ENCODE results near the gene GRM7.

GRM7 gene

GRCh38 chr3:7293286-7293685 lies 432.4 kb downstream of the GRM7 start:
- no peak for DNase-seq

DNA sequence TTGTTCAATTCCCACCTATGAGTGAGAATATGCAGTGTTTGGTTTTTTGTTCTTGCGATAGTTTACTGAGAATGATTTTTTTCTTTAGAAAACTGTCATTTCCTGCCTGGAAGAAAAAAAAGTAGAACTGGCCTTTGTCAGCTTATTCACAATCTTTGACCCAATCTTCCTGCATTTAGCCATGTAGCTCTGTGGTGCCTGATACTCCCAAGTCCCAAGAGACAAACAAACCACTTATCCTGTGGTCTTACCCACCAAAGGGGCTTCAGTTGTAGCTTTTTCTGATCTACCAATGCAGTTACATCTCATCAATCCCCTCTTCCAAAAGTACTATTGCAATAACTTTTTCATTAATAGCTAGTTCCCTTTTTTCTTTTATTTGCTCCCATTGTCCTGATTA lies 444.6 kb downstream of the GRM7 start:
- no peak for DNase-seq

- DNase-seq = no peak
Observed at GRCh38 chr3:7306901-7307300, 446.0 kb downstream of the GRM7 start.

GRCh38 chr3:7307410-7307809 lies 446.5 kb downstream of the GRM7 start:
- DNase-seq = no peak

DNA sequence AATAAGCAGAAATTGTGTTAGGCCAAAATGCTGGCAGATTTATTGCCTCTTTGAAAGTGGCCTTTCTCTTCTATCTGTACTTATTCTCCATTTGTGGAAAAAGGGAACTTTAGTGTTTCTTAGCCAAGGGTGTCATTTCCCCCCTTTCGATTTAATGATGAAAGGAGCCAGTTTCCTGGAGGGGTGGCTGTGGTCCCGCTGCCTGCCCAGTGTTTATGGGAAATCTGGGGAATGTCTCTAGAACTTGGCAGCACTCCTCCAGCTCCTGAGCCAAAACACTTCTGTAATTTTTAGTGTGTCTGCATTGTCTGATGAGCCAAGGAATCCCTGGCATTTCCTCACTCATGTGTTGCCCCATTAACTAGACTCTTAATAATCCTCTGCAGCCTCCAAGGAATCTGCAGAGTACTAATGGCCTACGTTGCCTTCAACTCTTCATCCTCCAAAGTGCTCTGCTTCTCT lies 448.8 kb downstream of the GRM7 start:
- peak in 34 of 56 donors; percentile 1 to 50 (median 15) for DNase-seq

- no peak for DNase-seq
Observed at GRCh38 chr3:7315037-7315436, 454.1 kb downstream of the GRM7 start.

GRCh38 chr3:7322957-7323669 lies 462.2 kb downstream of the GRM7 start:
- DNase-seq = no peak

- DNase-seq = no peak
Observed at GRCh38 chr3:7328339-7328738, 467.4 kb downstream of the GRM7 start.

DNA sequence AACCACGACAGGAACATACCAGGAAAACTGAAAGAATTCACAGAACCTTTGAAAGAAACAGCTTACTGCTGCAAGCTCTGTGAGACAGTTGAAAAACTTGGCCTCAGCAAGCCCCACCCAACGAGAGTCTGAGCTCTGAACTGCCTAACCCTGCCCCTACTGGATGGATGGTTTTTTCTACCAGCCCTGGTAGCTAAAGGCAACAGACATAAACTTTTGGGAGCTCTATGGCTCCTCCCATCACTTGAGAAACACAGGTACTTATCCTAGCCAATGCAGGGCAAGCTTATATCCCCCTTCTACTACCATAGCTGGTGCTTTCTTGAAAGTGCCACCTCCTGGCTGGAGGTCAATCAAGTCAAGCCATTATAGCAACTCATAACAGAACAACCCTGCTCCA lies 471.8 kb downstream of the GRM7 start:
- DNase-seq = no peak

GRCh38 chr3:7333125-7333524 lies 472.2 kb downstream of the GRM7 start:
- no peak for DNase-seq

- DNase-seq = no peak
Observed at GRCh38 chr3:7340795-7341194, 479.9 kb downstream of the GRM7 start.

GRCh38 chr3:7346364-7346763 lies 485.4 kb downstream of the GRM7 start:
- DNase-seq = no peak

DNA sequence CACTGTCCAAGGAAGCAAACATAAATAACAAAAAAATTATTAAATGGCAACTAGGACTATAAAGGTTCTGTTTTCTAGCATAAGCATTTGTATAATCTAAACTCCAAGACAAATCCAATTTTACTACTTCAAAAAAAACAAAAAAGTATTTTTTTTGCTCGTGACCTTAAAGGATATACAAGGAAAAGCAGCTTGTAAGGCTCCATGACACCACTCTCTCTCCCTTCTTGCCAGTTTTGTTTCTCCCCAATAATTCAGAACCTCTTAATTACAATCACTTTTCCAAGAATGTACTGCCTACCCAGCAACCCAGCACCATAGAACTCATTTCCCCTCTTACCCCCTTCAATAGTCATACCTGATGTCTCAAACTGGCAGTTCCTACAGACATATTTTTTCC lies 496.2 kb downstream of the GRM7 start:
- DNase-seq = no peak

DNA sequence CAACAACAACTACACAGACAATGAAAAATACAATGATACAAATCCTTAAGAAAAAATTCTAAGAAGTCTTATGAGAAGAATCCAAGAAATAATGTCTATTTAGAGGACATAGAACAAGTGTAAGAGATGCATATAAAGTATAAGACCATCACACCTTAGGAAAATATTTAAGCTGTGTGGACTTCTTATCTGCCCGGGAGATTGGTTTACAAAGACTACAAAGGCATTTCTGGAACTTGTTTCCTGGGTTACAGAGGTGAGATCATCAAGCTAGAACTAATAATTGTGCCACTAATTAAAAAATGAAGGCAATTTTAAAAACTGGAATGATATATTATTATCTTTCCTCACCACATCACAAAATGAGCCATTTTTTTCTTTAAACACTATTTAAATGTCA lies 507.1 kb downstream of the GRM7 start:
- no peak for DNase-seq

DNA sequence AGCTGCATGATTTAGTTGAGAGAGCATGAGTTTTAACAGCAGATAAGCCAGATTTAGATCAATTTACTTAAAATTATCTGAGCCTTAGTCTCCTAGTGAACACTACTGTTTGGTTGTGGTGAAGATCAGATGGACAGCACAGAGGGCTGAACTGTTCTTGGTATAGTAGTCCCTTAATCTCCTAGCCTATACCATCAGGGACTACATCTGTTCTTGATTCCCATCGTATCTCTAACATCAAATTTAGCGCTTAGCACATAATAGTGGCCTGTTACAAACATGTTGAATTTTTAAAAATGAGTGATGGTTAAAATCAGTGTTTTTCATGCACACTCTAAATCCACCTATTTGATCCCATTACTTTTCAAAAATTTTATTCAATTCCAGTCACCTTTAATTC lies 507.7 kb downstream of the GRM7 start:
- no peak for DNase-seq

GRCh38 chr3:7371693-7372572 lies 511.0 kb downstream of the GRM7 start:
- no peak for DNase-seq

DNA sequence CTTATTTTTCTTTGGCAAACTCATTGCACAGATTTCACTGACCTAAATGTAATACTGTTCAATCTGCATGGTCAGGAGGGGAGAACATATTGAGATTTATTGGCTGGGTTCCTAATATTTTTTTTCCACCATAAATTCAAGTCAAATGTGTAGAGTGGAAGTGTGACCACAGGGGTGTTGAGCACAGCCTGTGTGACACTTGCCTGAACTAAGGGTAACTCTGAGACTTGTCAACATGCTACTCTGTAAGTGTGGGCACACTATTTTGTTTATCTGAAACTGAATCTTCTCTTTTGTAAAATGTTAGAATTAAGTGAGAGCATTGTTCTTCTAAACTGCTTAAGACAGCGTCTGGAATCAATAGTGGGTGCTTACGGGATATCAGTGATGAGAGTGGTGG lies 516.2 kb downstream of the GRM7 start:
- DNase-seq = no peak

GRCh38 chr3:7381741-7382140 lies 520.8 kb downstream of the GRM7 start:
- DNase-seq = no peak

DNA sequence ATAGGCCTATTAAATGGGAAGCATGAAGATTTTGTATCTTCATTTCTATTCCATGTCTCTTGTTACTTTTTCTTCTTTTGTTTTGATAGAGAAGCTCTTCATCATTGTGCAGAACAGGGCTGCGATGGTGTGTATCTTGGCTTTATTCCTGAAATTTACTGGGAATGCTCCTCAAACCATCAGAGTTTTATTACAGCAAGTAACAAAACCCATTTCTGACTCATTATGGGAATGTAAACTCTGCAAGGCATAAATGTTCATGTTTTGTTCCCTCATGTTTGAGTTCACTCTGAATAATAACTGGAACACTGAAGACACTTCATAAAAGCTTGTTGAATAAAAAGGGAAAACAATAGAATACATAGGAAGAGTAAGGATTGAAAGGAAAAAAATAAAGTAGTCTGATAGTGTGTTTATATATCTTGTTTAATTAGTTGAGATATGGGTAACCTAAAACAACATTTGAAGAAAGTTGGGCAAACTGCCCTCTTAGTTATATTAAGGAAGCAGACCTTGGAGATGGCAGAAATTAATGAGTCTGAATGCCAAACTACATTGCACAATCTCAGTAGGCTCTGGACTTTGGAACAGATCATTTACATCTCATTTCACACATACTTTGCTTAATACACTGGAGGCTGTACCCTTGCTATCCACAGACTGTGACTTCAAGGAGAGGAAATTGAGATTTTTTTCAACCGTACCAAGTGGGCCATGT lies 521.5 kb downstream of the GRM7 start:
- no peak for DNase-seq

- no peak for DNase-seq
Observed at GRCh38 chr3:7385635-7386034, 524.7 kb downstream of the GRM7 start.

- DNase-seq = no peak
Observed at GRCh38 chr3:7388026-7388425, 527.1 kb downstream of the GRM7 start.

DNA sequence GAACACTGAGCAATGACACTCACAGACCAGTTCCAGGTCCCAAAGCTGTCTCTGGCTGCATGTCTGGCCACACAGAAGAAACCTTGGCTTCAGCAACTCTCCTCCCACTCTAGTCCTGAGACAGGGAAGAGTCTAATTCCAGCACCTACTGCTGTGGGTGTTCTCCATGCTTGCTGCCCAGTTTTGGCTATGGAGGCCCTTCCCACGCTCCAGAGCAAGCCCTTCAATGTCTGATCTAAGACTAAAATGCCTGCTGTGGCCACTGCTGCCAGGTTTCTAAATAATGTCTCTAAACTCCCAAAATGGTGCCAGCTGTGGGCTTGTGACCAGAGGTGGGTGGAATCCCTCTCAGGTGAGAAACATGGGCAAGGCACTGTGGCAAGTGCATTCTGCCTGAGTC lies 531.3 kb downstream of the GRM7 start:
- DNase-seq = no peak

Data from amygdala (tissue), 56 donors.